ENCODE data around the gene SRPK2.

The SRPK2 gene

GRCh38 chr7:105389889-105390288 lies 1.2 kb upstream of the SRPK2 start:
- no peak for TF ChIP-seq CTCF (conservative IDR thresholded peaks at IDR 0.05; ENCODE audit: low read depth, low read length)
- no peak overlapping the region for H3K4me3 ChIP-seq (ENCODE audit: low read length)
- no peak for DNase-seq (ENCODE audit: low read depth)

GRCh38 chr7:105389088-105389650 lies 448 bp upstream of the SRPK2 start:
- no peak for TF ChIP-seq CTCF (conservative IDR thresholded peaks at IDR 0.05; ENCODE audit: low read depth, low read length)
- H3K4me3 ChIP-seq (ENCODE audit: low read length) = peak overlapping the region; percentile 51
- no peak for DNase-seq (ENCODE audit: low read depth)

- TF ChIP-seq CTCF (conservative IDR thresholded peaks at IDR 0.05; ENCODE audit: low read depth, low read length) = no peak
Measured at GRCh38 chr7:105387508-105388355, 989 bp downstream of the SRPK2 start.

GRCh38 chr7:105377903-105378302 lies 10.8 kb downstream of the SRPK2 start:
- TF ChIP-seq CTCF (conservative IDR thresholded peaks at IDR 0.05; ENCODE audit: low read depth, low read length) = no peak
- no peak overlapping the region for H3K4me3 ChIP-seq (ENCODE audit: low read length)
- no peak for DNase-seq (ENCODE audit: low read depth)

More at GRCh38 chr7:105387508-105388355, 989 bp downstream of the SRPK2 start:
- H3K4me3 ChIP-seq (ENCODE audit: low read length) = peak overlapping the region; percentile 67
- DNase-seq (ENCODE audit: low read depth) = no peak

- no peak for DNase-seq (ENCODE audit: low read depth)
- H3K4me3 ChIP-seq (ENCODE audit: low read length) = no peak overlapping the region
- TF ChIP-seq CTCF (conservative IDR thresholded peaks at IDR 0.05; ENCODE audit: low read depth, low read length) = no peak
Measured at GRCh38 chr7:105376908-105377533, 11.7 kb downstream of the SRPK2 start.

- TF ChIP-seq CTCF (conservative IDR thresholded peaks at IDR 0.05; ENCODE audit: low read depth, low read length) = no peak
- DNase-seq (ENCODE audit: low read depth) = no peak
- no peak overlapping the region for H3K4me3 ChIP-seq (ENCODE audit: low read length)
Measured at GRCh38 chr7:105369944-105370343, 18.8 kb downstream of the SRPK2 start.

Measured in retinal pigment epithelial cell (primary cell).